ENCODE results near the gene BTBD7. TPM values are rescaled to one million over a fixed set of nuclear protein-coding genes. Genes with fewer than 3 reads are reported as not detected.

The BTBD7 gene
- total RNA-seq, 1 donor from 2014 or later = 47.9 TPM

DNA sequence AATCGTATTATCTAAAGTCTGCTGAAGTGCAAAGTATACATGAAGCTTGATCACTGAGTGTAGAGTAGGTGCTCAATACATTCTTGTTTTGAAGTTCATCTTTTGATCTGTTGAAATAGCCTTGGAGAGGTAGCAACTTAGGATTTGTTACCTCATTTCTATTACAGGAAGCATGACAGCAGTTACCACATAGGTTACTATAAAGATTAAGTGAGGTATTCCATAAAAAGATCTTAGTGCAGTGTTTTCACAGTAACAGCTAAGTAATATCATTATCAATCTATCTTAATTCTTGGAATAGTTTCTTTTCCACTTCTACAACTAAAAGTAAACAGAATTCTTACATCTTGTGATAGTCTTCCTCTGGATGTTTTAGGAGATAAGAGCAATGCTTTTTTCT, 50.9 kb downstream of the BTBD7 start:
- DNase-seq (ENCODE audit: extremely low spot score, unreplicated experiment) = no peak
- Mint-ChIP-seq H3K4me1 (ENCODE audit: unreplicated experiment) (peaks cover 9% of the 10 kb centered on the region), H3K9me3 (no peaks in the 10 kb centered on the region), H3K4me3 (no peak overlapping the region), H3K36me3 (peaks cover 9% of the 10 kb centered on the region), H3K27me3 (no peaks in the 10 kb centered on the region), H3K27ac (no peak overlapping the region)
- TF ChIP-seq CTCF (conservative IDR thresholded peaks at IDR 0.05) = no peak

- H3K27ac Mint-ChIP-seq = no peak overlapping the region
- TF ChIP-seq CTCF (conservative IDR thresholded peaks at IDR 0.05) = no peak
- peaks cover 14% of the 10 kb centered on the region for H3K36me3 Mint-ChIP-seq
- H3K27me3 Mint-ChIP-seq = no peaks in the 10 kb centered on the region
- peaks cover 14% of the 10 kb centered on the region for H3K4me1 Mint-ChIP-seq (ENCODE audit: unreplicated experiment)
- H3K4me3 Mint-ChIP-seq = no peak overlapping the region
- H3K9me3 Mint-ChIP-seq = no peaks in the 10 kb centered on the region
- DNase-seq (ENCODE audit: extremely low spot score, unreplicated experiment) = no peak
Observed at GRCh38 chr14:93280743-93281142, 52.1 kb downstream of the BTBD7 start.

- Mint-ChIP-seq H3K4me1 (ENCODE audit: unreplicated experiment) (peaks cover 20% of the 10 kb centered on the region), H3K9me3 (no peaks in the 10 kb centered on the region), H3K4me3 (no peak overlapping the region), H3K27ac (no peak overlapping the region), H3K27me3 (no peaks in the 10 kb centered on the region), H3K36me3 (peaks cover 23% of the 10 kb centered on the region)
- DNase-seq (ENCODE audit: extremely low spot score, unreplicated experiment) = no peak
- no peak for TF ChIP-seq CTCF (conservative IDR thresholded peaks at IDR 0.05)
Observed at GRCh38 chr14:93276031-93276716, 56.7 kb downstream of the BTBD7 start.

- H3K9me3 Mint-ChIP-seq = no peaks in the 10 kb centered on the region
- H3K4me1 Mint-ChIP-seq (ENCODE audit: unreplicated experiment) = peaks cover 24% of the 10 kb centered on the region
- no peak for TF ChIP-seq CTCF (conservative IDR thresholded peaks at IDR 0.05)
- H3K27ac Mint-ChIP-seq = no peak overlapping the region
- no peaks in the 10 kb centered on the region for H3K27me3 Mint-ChIP-seq
- no peak for DNase-seq (ENCODE audit: extremely low spot score, unreplicated experiment)
- no peak overlapping the region for H3K4me3 Mint-ChIP-seq
- H3K36me3 Mint-ChIP-seq = peaks cover 23% of the 10 kb centered on the region
Observed at GRCh38 chr14:93274055-93274806, 58.6 kb downstream of the BTBD7 start.

- Mint-ChIP-seq H3K36me3 (peaks cover 9% of the 10 kb centered on the region), H3K4me1 (ENCODE audit: unreplicated experiment) (peaks cover 28% of the 10 kb centered on the region), H3K27me3 (no peaks in the 10 kb centered on the region), H3K4me3 (no peak overlapping the region), H3K9me3 (no peaks in the 10 kb centered on the region), H3K27ac (no peak overlapping the region)
- no peak for TF ChIP-seq CTCF (conservative IDR thresholded peaks at IDR 0.05)
- DNase-seq (ENCODE audit: extremely low spot score, unreplicated experiment) = no peak
Observed at GRCh38 chr14:93271111-93271510, 61.7 kb downstream of the BTBD7 start.

All from type B pancreatic cell (in vitro differentiated cells).